HL-60 (cell line): ENCODE results near the gene ZNF598.

Experiments used
- CTCF ChIP-seq: IDR thresholded peaks from one replicate; pipeline ENCODE4 v1.5.1; 2011; ENCODE audit warnings: low read length, control low read depth, inconsistent platforms; ENCODE audit not compliant: insufficient read depth
- POLR2AphosphoS5 ChIP-seq: IDR thresholded peaks from 2 replicates; pipeline ENCODE4 v1.6.1; 2012; ENCODE audit warnings: low read depth
- REST ChIP-seq: IDR thresholded peaks from 2 replicates; pipeline ENCODE4 v1.6.1; 2012; ENCODE audit warnings: low read depth; ENCODE audit not compliant: insufficient replicate concordance
- SPI1 ChIP-seq: IDR thresholded peaks from 2 replicates; pipeline ENCODE4 v1.6.1; 2012; ENCODE audit warnings: low read depth, mild to moderate bottlenecking, borderline replicate concordance

- TF ChIP-seq CTCF (no peak), POLR2AphosphoS5 (no peak), REST (no peak), SPI1 (no peak)
These were observed 11.9 kb downstream of the ZNF598 start for GRCh38 chr16:1997494-1998359.
